NCI-H2029 (cell line): Measurements from ENCODE around the gene ZKSCAN5.
A peak's percentile ranks its signal among the peaks of the same experiment; 100 is the strongest.

Experiments
- DNase-seq: peaks from one replicate; lab custom pipeline; 2025; lab: John Stamatoyannopoulos, UW

ZKSCAN5 gene

GRCh38 chr7:99504603-99505323, at the start of gene ZKSCAN5:
Gene ZKSCAN5 (plus strand): TSS chr7:99504662. CDS start chr7:99506045, 1,383 bp downstream.
- peak; percentile 90 for DNase-seq

GRCh38 chr7:99455874-99456273, 48.6 kb upstream of the ZKSCAN5 start:
- DNase-seq: no peak

- no peak for DNase-seq
Measured at GRCh38 chr7:99456288-99456687, 48.2 kb upstream of the ZKSCAN5 start.

GRCh38 chr7:99457050-99457649, 47.3 kb upstream of the ZKSCAN5 start:
- no peak for DNase-seq

- no peak for DNase-seq
Measured at GRCh38 chr7:99457650-99458493, 46.6 kb upstream of the ZKSCAN5 start.

- DNase-seq: no peak
Measured at GRCh38 chr7:99459087-99459486, 45.4 kb upstream of the ZKSCAN5 start.

- no peak for DNase-seq
Measured at GRCh38 chr7:99460651-99461050, 43.8 kb upstream of the ZKSCAN5 start.

- no peak for DNase-seq
Measured at GRCh38 chr7:99461221-99461620, 43.2 kb upstream of the ZKSCAN5 start.

- no peak for DNase-seq
Measured at GRCh38 chr7:99465421-99465768, 39.1 kb upstream of the ZKSCAN5 start.

- DNase-seq: no peak
Measured at GRCh38 chr7:99468336-99468918, 36.0 kb upstream of the ZKSCAN5 start.

GRCh38 chr7:99469381-99470065, 34.9 kb upstream of the ZKSCAN5 start:
- DNase-seq: no peak

GRCh38 chr7:99472561-99473314, 31.7 kb upstream of the ZKSCAN5 start, which contains the start of gene ZNF789:
Gene ZNF789 (plus strand): TSS chr7:99472890. CDS start chr7:99476457, 3,567 bp downstream.
- DNase-seq: peak; percentile 98

- peak; percentile 60 for DNase-seq
Measured at GRCh38 chr7:99473315-99473596, 31.2 kb upstream of the ZKSCAN5 start.

- no peak for DNase-seq
Measured at GRCh38 chr7:99476107-99476506, 28.4 kb upstream of the ZKSCAN5 start.

- DNase-seq: no peak
Measured at GRCh38 chr7:99478464-99479440, 25.7 kb upstream of the ZKSCAN5 start.

GRCh38 chr7:99485094-99485493, 19.4 kb upstream of the ZKSCAN5 start:
- no peak for DNase-seq

- no peak for DNase-seq
Measured at GRCh38 chr7:99489235-99489634, 15.2 kb upstream of the ZKSCAN5 start.

GRCh38 chr7:99490878-99491277, 13.6 kb upstream of the ZKSCAN5 start:
- DNase-seq: no peak

- no peak for DNase-seq
Measured at GRCh38 chr7:99493823-99494222, 10.6 kb upstream of the ZKSCAN5 start.
